Epithelial cell of proximal tubule (primary cell): ENCODE measurements around the gene MAGI3. TPM values are rescaled to one million over a fixed set of nuclear protein-coding genes. Genes with fewer than 3 reads are reported as not detected.

Experiments
- DNase-seq: peaks from one replicate; pipeline ENCODE4 v3.0.0-alpha.2; 2011; ENCODE audit warnings: low read depth
- H3K4me3 ChIP-seq: 2 replicates; pipeline ENCODE4 v1.5.1; 2011; ENCODE audit warnings: low read depth, mild to moderate bottlenecking, low read length
- CTCF ChIP-seq: conservative IDR thresholded peaks from 2 replicates; pipeline ENCODE4 v1.5.1; 2012; ENCODE audit warnings: low read depth, mild to moderate bottlenecking, low read length
- total RNA-seq: library from RNA; depleted of rRNA; stranded (reverse); fragments of >200 nt; gene quantifications from 2 replicates; pipeline ENCODE4 v1.2.3, GENCODE V29; 2015

Gene MAGI3
- total RNA-seq, 1 donor from 2014 or later: 7.0 TPM

- no peak for TF ChIP-seq CTCF
- DNase-seq: no peak
- no peak overlapping the region for H3K4me3 ChIP-seq
Observed at GRCh38 chr1:113433184-113433583, 42.9 kb downstream of the MAGI3 start.

- DNase-seq: no peak
- no peak for TF ChIP-seq CTCF
Observed at GRCh38 chr1:113434081-113434873, 44.0 kb downstream of the MAGI3 start.

GRCh38 chr1:113434874-113435175, 44.5 kb downstream of the MAGI3 start:
- no peak overlapping the region for H3K4me3 ChIP-seq
- TF ChIP-seq CTCF: no peak
- no peak for DNase-seq

More at GRCh38 chr1:113434081-113434873, 44.0 kb downstream of the MAGI3 start:
- no peak overlapping the region for H3K4me3 ChIP-seq

DNA sequence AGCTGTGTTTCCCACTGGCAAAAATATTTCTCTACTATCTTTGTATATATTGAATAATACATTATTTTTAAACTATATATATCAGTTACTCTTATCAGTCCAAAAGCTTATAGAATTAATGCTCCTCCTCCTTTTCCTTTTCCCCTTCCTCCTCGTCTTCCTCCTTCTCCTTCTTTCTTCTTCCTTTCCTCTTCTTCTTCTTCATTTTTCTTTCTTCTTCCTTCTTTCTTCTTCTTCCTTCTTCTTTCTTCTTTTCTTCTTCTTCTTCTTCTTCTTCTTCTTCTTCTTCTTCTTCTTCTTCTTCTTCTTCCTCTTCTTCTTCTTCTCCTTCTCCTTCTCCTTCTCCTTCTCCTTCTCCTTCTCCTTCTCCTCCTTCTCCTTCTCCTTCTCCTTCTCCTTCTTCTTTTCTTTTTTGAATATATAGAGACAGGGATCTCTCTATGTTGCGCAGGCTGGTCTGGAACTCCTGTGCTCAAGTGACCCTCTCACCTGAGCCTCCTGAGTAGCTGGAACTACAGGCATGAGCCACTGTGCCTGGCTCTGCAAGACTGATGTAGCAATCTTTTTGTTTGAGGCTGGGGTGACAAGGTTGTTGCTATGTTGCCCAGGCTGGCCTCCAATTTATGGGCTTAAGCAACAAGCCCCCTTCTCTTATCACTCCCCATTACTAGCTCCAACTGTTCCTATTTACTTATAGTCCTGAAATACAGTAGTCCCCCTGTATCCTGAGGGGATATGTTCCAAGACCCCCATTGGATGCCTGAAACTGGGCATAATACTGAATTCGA, 47.4 kb downstream of the MAGI3 start:
- H3K4me3 ChIP-seq: no peak overlapping the region
- no peak for TF ChIP-seq CTCF
- no peak for DNase-seq

GRCh38 chr1:113438505-113439276, 48.4 kb downstream of the MAGI3 start:
- no peak for DNase-seq
- no peak for TF ChIP-seq CTCF
- H3K4me3 ChIP-seq: no peak overlapping the region

DNA sequence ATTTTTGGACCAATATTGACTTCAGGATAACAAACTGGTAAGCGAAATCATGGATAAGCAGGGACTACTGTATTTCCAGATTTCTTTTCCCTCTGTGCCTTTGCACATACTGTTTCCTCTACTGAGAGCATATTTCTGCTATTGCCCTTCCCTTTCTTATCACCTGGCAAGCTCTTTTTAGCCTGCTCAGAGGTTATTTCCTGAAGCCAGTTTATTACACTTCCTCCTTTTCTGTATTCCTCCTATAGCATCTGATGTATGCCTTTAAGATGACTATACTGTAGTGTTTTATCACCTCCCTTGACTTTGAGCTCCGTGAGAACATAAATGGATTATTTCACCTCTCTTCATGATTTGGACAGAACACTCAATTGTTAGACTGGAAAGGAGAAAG, 49.0 kb downstream of the MAGI3 start:
- no peak overlapping the region for H3K4me3 ChIP-seq
- no peak for TF ChIP-seq CTCF
- DNase-seq: no peak
